GM19238 (cell line): ENCODE measurements around the gene PAPSS1.
"Not testable (repeated sequence)": the region's sequence is repeated elsewhere in the genome, so short reads cannot be mapped to it uniquely, and the experiment has no call there.

Source experiments
- DNase-seq: peaks from one replicate; pipeline ENCODE4 v3.0.0; 2011; ENCODE audit warnings: low spot score; ENCODE audit not compliant: insufficient read length

The PAPSS1 gene

GRCh38 chr4:107726131-107726925 lies 6.3 kb upstream of the PAPSS1 start:
- not testable (repeated sequence) for DNase-seq

DNA sequence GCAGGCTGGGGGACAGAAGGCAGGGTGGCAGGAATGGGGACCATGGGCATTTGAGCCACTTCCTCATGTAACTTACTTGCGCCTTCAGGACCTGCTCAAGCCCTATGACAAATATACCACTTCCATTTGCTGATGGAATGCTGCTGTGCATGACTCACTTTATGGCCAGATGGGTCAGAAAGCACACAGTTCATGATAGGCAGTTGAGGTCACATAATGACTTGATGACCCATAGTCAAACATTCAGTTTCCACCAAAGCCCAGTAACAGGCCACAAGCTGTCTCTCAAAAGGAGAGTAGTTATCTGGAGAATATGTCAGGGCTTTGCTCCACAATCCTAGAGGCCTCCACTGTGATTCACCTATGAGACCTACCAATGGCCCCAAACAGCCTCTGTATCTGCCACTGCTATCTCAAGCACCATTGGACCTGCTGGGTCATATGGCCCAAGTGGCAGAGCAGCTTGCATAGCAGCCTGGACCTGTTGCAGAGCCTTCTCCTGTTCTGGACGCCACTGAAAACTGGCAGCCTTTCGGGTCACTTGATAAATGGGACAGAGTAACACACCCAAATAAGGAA lies 5.3 kb upstream of the PAPSS1 start:
- no peak for DNase-seq

DNA sequence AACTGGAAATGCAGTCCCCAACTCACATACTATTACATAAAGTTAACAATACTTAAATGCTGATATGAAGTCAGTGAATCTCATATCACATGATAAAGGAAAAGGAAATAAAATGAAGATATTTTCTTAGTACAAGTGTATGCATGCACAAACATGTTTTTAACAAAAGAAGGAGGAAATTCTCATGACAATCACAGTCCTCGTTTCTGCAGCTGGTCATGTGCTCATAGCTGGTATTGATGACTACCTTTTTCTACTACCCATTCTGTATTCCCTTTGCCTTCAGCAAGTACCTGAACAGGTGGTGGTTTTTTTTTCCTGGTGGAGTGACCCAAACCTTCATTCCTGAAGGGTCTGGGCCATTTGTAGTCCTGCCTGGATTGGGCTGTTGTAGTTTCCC lies 3.3 kb upstream of the PAPSS1 start:
- DNase-seq, result not testable (repeated sequence)

- DNase-seq, result no peak
These were observed 1.5 kb upstream of the PAPSS1 start for GRCh38 chr4:107721436-107722100.

GRCh38 chr4:107719207-107719921 lies 670 bp downstream of the PAPSS1 start:
- no peak for DNase-seq

DNA sequence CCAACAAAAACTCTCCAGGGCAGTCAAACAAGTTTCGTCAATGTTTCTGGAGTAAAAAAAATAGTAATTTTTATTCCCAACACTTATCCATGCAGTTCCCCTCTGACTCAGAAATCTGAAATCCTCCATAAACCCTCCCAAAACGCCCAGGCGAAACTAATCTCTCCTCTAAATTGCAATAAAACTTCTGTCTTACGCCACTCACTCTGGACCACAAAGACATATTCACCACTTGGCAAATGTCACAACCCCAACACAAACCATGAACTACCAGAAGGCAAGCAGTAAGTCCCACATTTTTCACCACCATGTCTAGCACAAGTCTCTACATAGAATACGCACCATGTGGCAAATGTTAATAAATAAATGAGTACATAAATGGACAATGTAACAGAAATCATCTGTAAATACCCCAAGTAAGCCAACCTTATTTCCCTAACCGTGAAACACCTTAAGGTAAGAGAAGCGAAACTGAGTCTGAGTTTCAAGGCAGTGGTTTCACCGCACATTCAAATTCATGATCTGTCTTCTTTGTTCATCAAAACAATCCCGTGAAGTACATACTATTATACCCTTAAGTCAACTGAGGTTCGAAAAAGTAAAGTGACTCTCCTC lies 1.6 kb downstream of the PAPSS1 start:
- DNase-seq, result no peak

GRCh38 chr4:107714256-107714655 lies 5.8 kb downstream of the PAPSS1 start:
- no peak for DNase-seq

DNA sequence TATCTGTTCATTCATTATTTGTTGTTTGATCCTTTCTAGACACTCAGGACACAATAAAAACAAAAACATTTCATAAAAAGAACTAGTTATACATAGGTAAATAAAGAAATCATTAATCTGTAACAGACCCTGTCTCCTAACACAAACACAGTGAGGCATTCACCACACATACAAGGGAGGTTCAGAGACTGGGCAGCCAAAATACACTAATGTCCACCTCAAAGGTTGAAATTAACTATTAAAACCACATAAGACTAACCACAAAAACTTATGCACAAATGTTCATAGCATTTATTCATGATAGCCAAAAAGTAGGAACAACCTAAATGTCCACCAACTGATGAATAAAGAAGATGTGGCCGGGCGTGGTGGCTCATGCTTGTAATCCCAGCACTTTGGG lies 7.8 kb downstream of the PAPSS1 start:
- no peak for DNase-seq

- DNase-seq, result no peak
These were observed 8.2 kb downstream of the PAPSS1 start for GRCh38 chr4:107711831-107712230.

GRCh38 chr4:107710493-107711459 lies 9.3 kb downstream of the PAPSS1 start:
- no peak for DNase-seq

- DNase-seq, result no peak
These were observed 10.1 kb downstream of the PAPSS1 start for GRCh38 chr4:107709916-107710315.

DNA sequence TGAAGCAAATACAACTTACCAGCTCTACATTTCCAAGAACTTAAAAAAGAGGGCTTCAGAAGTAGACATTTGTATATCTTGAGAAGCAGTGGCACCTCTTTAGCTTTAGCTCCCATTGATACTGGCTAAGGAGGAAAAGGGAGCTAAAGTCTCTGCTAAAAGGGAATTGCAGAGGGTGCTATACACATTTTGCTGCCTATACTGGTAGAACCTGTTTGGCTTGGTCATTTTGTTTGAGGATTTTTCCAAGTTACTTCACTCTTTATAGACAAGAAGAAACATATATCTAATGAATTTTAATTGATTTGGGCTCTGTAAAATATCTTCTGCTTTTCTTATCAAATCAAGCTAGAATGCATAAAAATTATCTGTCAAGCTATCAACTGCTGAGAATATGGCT lies 11.8 kb downstream of the PAPSS1 start:
- no peak for DNase-seq

DNA sequence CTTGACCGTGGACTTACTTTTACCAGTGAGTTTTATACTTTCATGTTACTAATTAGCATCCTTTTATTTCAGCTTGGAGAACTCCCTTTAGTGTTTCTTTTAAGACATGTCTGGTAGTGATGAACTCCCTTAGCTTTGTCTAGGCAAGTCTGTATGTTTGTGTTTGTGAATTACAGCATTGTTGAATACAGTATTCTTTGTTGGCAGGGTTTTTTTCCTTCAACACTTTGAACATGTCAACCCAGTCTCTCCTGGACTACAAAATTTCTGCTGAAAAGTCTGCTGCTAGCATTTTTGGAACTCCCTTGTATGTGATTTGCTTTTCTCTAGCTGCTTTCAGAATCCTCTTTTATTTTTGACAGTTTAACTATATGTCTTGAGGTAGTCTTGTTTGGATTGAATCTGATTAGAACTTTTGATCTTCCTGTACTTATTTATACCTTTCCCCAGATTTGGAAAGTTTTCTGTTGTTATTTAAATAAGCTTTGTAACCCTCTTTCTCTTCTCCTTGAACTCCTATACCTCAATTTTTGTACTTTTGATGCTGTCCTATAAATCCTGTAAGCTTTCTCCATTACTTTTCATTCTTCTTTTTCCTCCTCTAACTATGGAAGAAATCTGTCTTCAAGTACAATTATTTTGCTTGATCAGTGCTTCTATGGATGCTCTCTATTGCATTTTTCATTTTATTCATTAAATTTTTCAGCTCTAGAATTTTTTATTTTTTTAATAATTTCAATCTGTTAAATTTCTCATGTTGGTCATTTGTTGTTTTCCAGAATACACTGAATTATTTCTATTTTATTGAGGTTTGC lies 14.1 kb downstream of the PAPSS1 start:
- DNase-seq, result no peak

GRCh38 chr4:107701565-107701964 lies 18.5 kb downstream of the PAPSS1 start:
- DNase-seq, result no peak

DNA sequence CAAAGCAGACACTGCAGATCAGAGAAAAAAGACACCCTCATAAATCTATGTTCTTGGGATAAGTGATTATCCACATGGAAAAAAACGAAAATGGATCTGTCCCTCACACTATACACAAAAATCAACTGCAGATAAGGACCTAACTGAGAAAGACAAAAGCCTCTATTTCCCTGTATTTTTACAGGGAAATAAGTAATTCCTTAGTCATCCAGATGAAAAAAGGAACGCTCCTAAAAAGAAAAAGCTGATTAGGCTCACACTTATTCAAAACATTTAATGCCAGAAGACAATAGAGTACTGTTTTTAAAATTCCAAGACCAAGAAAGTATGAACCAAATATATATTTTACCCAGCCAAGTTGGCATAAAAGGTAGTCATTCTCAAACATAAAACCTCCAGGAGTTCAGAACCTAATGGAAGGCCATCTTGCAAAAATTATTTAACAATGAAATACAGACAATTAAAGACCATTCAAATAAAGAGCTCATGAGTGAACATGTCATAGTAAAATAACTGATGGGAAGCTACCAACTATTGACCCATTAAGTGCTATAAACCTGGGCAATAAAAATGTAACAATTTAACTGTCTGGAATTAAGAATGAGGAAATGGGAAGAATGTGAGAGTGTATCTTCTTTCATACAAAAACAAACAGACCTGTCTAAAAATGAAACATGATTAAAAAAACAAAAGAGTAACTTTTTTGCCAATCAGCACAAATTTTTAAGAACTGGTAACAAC lies 20.4 kb downstream of the PAPSS1 start:
- DNase-seq, result no peak

DNA sequence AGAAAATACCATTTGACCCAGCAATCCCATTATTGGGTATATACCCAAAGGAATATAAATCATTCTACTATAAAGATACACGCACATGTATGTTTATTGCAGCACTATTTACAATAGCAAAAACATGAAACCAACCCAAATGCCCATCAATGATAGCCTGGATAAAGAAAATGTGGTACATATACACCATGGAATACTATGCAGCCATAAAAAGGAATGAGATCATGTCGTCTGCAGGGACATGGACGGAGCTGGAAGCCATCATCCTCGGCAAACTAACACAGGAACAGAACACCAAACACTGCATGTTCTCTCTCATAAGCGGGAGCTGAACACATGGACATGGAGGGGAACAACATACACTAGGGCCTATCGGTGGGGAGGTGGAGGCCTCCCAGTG lies 23.8 kb downstream of the PAPSS1 start:
- DNase-seq, result not testable (repeated sequence)

GRCh38 chr4:107693132-107693531 lies 26.9 kb downstream of the PAPSS1 start:
- no peak for DNase-seq

- no peak for DNase-seq
These were observed 27.8 kb downstream of the PAPSS1 start for GRCh38 chr4:107692202-107692601.

DNA sequence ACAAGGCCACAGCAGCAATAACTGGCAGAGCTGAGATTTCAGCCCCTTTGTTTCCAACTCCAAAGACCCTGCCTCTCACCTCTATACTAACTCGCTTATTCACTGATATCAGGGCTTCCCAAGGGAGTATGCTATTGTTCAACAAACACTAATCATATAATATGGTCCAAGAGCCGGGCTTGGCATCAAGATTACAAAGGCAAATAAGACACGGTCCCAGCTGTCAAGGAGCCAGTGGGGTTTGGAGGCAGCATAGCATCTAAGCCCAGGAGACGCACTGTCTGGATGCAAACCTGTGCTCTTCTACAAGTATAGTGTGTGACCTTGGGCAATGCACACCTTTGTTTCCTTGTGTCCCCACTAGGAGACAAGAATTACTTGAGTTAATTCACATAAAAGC lies 28.7 kb downstream of the PAPSS1 start:
- DNase-seq, result no peak
